AG04449 (cell line): ENCODE data around the gene PSMA2.
A peak's percentile ranks its signal among the peaks of the same experiment; 100 is the strongest.

ENCODE experiments used
- CTCF ChIA-PET: fragments of 350-600 bp; formaldehyde crosslinking; extraction: SDS; loops from one replicate; lab custom pipeline; 2021; ENCODE audit warnings: antibody characterized with exemption; lab: Yijun Ruan, JAX
- POLR2A ChIA-PET: fragments of 400-600, 350-600 bp; formaldehyde crosslinking; extraction: SDS; loops from one replicate; lab custom pipeline; 2020; ENCODE audit warnings: antibody characterized with exemption, inconsistent platforms; lab: Yijun Ruan, JAX
- DNase-seq: peaks from one replicate; pipeline ENCODE4 v3.0.0-alpha.2; 2010; ENCODE audit warnings: low read depth, low spot score
- H3K4me3 ChIP-seq: 2 replicates; pipeline ENCODE4 v1.5.1; 2011; ENCODE audit warnings: low read depth, mild to moderate bottlenecking, control low read depth, low read length
- CTCF ChIP-seq: IDR thresholded peaks from one replicate; pipeline ENCODE4 v1.5.1; 2011; ENCODE audit warnings: mild to moderate bottlenecking, moderate library complexity, low read length, control low read depth, inconsistent platforms; ENCODE audit not compliant: insufficient read depth; ENCODE audit errors: missing control alignments

Gene PSMA2

GRCh38 chr7:42876182-42877068 is 55.5 kb downstream of the PSMA2 start:
- DNase-seq = no peak
- POLR2A ChIA-PET = no interaction called here
- CTCF ChIA-PET = interaction anchor here (0.6 to 4.9 kb wide), 29 partner anchors 9 to 938 kb away, joined by 3 to 164 read pairs (median 4); no protein-coding TSS in a partner anchor

GRCh38 chr7:42869131-42870020 is 62.6 kb downstream of the PSMA2 start:
- POLR2A ChIA-PET = no interaction called here
- H3K4me3 ChIP-seq = no peak overlapping the region
- no peak for TF ChIP-seq CTCF
- CTCF ChIA-PET = interaction anchor here (4.2 kb wide), 1 partner anchor 8 kb away, joined by 23 read pairs; no protein-coding TSS in a partner anchor
- no peak for DNase-seq

More at GRCh38 chr7:42876182-42877068, 55.5 kb downstream of the PSMA2 start:
- H3K4me3 ChIP-seq = no peak overlapping the region
- peak; percentile 72 for TF ChIP-seq CTCF

- CTCF ChIA-PET = interaction anchor here (4.2 kb wide), 1 partner anchor 9 kb away, joined by 23 read pairs; no protein-coding TSS in a partner anchor
- H3K4me3 ChIP-seq = no peak overlapping the region
- no peak for TF ChIP-seq CTCF
- POLR2A ChIA-PET = no interaction called here
- DNase-seq = no peak
These were observed 63.5 kb downstream of the PSMA2 start for GRCh38 chr7:42868480-42868879.
